ENCODE measurements around the gene MAG. TPM values are rescaled to one million over a fixed set of nuclear protein-coding genes. Genes with fewer than 3 reads are reported as not detected.
A peak's percentile ranks its signal among the peaks of the same experiment; 100 is the strongest.

MAG gene
- total RNA-seq, 1 donor from 2014 or later = not detected

DNA sequence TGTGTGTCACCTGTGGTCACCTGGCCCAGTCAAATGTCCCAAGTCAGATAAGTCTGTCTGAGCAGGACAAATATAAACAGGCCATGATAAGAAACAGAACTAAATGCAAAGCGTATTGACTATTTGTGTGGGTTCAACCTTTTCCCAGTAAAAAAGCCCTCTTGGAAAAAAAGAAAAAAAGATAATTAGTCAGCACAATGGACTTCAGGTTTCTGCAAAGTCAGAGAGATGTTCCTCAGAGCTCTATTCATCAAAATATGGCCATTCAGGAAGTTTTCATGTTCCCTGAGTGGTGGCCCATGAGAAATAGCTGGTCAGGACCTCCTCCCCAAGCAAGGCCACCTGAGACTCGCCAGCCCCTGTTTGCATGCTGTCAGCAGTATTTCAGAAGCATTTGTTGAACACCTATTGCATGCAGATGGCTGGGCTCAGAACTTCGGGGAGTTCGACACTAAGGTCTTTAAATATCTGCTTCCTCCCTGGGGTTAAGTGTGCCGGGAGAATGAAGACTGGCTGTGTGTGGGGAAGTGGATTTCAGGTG, 69.0 kb downstream of the MAG start:
- H3K27ac Mint-ChIP-seq (ENCODE audit: unreplicated experiment) = no peak overlapping the region
- no peak overlapping the region for H3K4me3 Mint-ChIP-seq (ENCODE audit: unreplicated experiment)
- peaks cover 4% of the 10 kb centered on the region for H3K27me3 Mint-ChIP-seq (ENCODE audit: unreplicated experiment)
- no peaks in the 10 kb centered on the region for H3K9me3 Mint-ChIP-seq (ENCODE audit: unreplicated experiment)
- DNase-seq (ENCODE audit: extremely low spot score, unreplicated experiment) = no peak
- TF ChIP-seq, protein P1, sequence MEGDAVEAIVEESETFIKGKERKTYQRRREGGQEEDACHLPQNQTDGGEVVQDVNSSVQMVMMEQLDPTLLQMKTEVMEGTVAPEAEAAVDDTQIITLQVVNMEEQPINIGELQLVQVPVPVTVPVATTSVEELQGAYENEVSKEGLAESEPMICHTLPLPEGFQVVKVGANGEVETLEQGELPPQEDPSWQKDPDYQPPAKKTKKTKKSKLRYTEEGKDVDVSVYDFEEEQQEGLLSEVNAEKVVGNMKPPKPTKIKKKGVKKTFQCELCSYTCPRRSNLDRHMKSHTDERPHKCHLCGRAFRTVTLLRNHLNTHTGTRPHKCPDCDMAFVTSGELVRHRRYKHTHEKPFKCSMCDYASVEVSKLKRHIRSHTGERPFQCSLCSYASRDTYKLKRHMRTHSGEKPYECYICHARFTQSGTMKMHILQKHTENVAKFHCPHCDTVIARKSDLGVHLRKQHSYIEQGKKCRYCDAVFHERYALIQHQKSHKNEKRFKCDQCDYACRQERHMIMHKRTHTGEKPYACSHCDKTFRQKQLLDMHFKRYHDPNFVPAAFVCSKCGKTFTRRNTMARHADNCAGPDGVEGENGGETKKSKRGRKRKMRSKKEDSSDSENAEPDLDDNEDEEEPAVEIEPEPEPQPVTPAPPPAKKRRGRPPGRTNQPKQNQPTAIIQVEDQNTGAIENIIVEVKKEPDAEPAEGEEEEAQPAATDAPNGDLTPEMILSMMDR (IDR thresholded peaks at IDR 0.05) = no peak
- H3K36me3 Mint-ChIP-seq (ENCODE audit: unreplicated experiment) = no peaks in the 10 kb centered on the region
- no peaks in the 10 kb centered on the region for H3K4me1 Mint-ChIP-seq (ENCODE audit: unreplicated experiment)

DNA sequence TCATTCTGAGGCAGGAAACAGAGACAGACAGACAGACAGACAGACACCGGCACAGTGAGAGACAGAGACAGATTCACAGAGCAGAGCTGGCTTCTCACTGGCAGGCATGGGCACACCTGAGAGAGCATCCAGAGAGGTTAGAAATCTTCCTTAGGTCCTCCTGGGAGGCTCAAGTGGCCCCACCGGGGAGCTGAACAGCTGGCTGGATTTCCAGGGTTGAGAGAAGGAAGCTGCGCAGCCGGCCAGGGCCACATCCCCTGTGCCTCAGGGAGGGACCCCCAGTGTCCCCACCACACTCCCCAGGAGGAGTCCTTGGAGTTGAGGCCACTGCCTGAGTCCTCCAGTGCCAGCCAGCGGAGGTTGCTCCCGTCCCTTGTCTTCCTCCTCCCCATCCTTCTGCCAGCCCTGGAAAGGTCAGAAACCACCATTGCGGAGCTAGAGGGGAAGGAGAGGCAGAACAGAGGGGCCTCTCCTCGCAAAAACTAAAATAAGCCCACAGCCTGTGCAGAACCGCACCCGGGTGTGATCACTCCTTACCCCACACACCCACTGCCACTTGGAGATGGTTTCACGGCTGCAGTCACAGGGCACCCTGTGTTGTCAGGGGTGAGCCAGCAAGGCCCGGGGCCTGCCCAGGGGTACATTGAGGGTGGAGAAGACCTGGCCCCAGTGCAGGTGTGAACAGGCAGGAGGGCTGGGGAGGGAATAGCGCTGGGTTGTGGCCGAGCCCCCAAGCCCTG, 70.5 kb downstream of the MAG start:
- peak; percentile 15 for DNase-seq (ENCODE audit: extremely low spot score, unreplicated experiment)
- Mint-ChIP-seq H3K27ac (ENCODE audit: unreplicated experiment) (no peak overlapping the region), H3K27me3 (ENCODE audit: unreplicated experiment) (no peaks in the 10 kb centered on the region), H3K36me3 (ENCODE audit: unreplicated experiment) (no peaks in the 10 kb centered on the region), H3K4me1 (ENCODE audit: unreplicated experiment) (no peaks in the 10 kb centered on the region), H3K9me3 (ENCODE audit: unreplicated experiment) (no peaks in the 10 kb centered on the region), H3K4me3 (ENCODE audit: unreplicated experiment) (no peak overlapping the region)
- TF ChIP-seq, protein P1 (IDR thresholded peaks at IDR 0.05) = no peak

DNA sequence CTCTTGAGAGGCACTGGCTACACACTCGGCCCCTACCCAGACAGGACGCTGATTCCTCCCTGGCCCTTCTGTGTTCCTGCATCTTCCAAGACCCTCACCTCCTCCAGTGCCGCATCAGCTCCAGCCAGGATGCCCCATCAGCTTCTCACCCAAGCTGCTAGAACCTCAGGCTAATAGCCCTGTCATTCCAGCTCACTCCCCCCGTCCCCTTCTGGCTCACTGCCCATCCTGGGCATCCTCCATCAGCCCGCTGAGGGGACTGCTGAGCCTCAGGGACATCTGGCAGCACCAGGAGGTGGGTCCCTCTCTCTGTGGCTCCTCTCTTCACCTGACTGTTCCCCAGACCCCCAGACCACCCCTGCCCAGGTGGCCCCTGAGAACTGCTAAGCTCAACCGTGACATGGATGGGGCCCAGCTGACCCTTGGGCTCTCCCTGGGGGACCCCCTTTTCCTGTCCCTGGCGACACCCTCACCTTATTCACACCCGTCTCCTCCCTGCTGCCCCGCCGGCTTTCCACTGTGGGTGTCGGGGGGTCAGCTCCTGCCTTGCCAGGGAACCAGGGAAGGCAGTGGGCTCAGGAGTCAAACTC, 71.1 kb downstream of the MAG start:
- Mint-ChIP-seq H3K36me3 (ENCODE audit: unreplicated experiment) (no peaks in the 10 kb centered on the region), H3K27me3 (ENCODE audit: unreplicated experiment) (peaks cover 2% of the 10 kb centered on the region), H3K4me3 (ENCODE audit: unreplicated experiment) (no peak overlapping the region), H3K27ac (ENCODE audit: unreplicated experiment) (no peak overlapping the region), H3K4me1 (ENCODE audit: unreplicated experiment) (no peaks in the 10 kb centered on the region), H3K9me3 (ENCODE audit: unreplicated experiment) (no peaks in the 10 kb centered on the region)
- TF ChIP-seq, protein P1 (IDR thresholded peaks at IDR 0.05) = no peak
- DNase-seq (ENCODE audit: extremely low spot score, unreplicated experiment) = peak; percentile 54

Small RNAs within 50 kb of the gene (microRNA-seq; reads per million reads assigned to microRNA genes)
- gene MIR5196 (ENCODE audit: unreplicated experiment) = not detected

Other genes starting within 250 kb of the MAG start
- gene FXYD3, start 176.3 kb upstream of the MAG start, total RNA-seq = not detected in 2 replicates
- gene LGI4, start 157.1 kb upstream of the MAG start, total RNA-seq = 0.32 and 0.34 TPM in 2 replicates
- gene FXYD1, start 153.3 kb upstream of the MAG start, total RNA-seq = 0.86 TPM in 1 of 2 replicates, not detected in the other
- gene FXYD7, start 148.9 kb upstream of the MAG start, total RNA-seq = 0.50 TPM in 1 of 2 replicates, not detected in the other
- 81.0 and 86.6 TPM in 2 replicates for gene FXYD5, start 137.4 kb upstream of the MAG start, total RNA-seq
- not detected in 2 replicates for gene FAM187B, start 63.4 kb upstream of the MAG start, total RNA-seq
- 0.29 and 0.83 TPM in 2 replicates for gene LSR, start 43.2 kb upstream of the MAG start, total RNA-seq
- gene USF2, start 23.2 kb upstream of the MAG start, total RNA-seq = 112 and 115 TPM in 2 replicates
- gene HAMP, start 9.6 kb upstream of the MAG start, total RNA-seq = 0.68 TPM in 1 of 2 replicates, not detected in the other
- not detected in 2 replicates for gene CD22, start 37.0 kb downstream of the MAG start, total RNA-seq
- not detected in 2 replicates for gene FFAR1, start 55.7 kb downstream of the MAG start, total RNA-seq
- gene FFAR3, start 66.3 kb downstream of the MAG start, total RNA-seq = not detected in 2 replicates
- not detected in 2 replicates for gene GPR42, start 78.9 kb downstream of the MAG start, total RNA-seq
- gene FFAR2, start 156.1 kb downstream of the MAG start, total RNA-seq = not detected in 2 replicates
- gene KRTDAP, start 198.3 kb downstream of the MAG start, total RNA-seq = not detected in 2 replicates
- not detected in 2 replicates for gene DMKN, start 221.5 kb downstream of the MAG start, total RNA-seq
- gene SBSN, start 236.2 kb downstream of the MAG start, total RNA-seq = not detected in 2 replicates
- gene GAPDHS, start 241.3 kb downstream of the MAG start, total RNA-seq = not detected in 2 replicates

Measured in osteocyte (in vitro differentiated cells).